ENCODE results near the gene CPNE6. TPM values are rescaled to one million over a fixed set of nuclear protein-coding genes. Genes with fewer than 3 reads are reported as not detected.

The CPNE6 gene
- total RNA-seq, 1 experiment from 2014 or later: not detected

GRCh38 chr14:24092110-24092504 is 20.7 kb downstream of the CPNE6 start:
- no peaks in the 10 kb centered on the region for H3K36me3 ChIP-seq (ENCODE audit: control insufficient read depth in 1 of 2, insufficient read depth in 2 of 2, low read length in 2 of 2)
- DNase-seq (ENCODE audit: low read depth, low spot score) (no peak), ATAC-seq (no peak)
- no peaks in the 10 kb centered on the region for H4K20me1 ChIP-seq (ENCODE audit: insufficient read depth)
- H3K27me3 ChIP-seq (ENCODE audit: insufficient read depth, low read length): no peaks in the 10 kb centered on the region
- intact Hi-C loops (cut with micrococcal nuclease): loop anchor here (10.0 kb wide), 1 partner anchor 107 kb away; the partner anchor contains the start of gene DHRS4L2
- TF ChIP-seq EZH2phosphoT487 (IDR thresholded peaks at IDR 0.05; ENCODE audit: borderline replicate concordance) (no peak), REST (IDR thresholded peaks at IDR 0.05; ENCODE audit: low read depth) (no peak), EZH2 (IDR thresholded peaks at IDR 0.05) (no peak)
- H3K79me2 ChIP-seq (ENCODE audit: insufficient read depth, low read length): peaks cover 7% of the 10 kb centered on the region; the same call in 1 of the 2 replicates
- H3K4me2 ChIP-seq (ENCODE audit: low read length): no peak overlapping the region
- no TSS peak for BruUV-seq (replicated peaks)
- POLR2A ChIA-PET: interaction anchor here (1.4 to 4.5 kb wide), 5 partner anchors 9 to 35 kb away, joined by 3 to 49 read pairs (median 20); partner anchors contain the start of genes DCAF11 and NRL
- CTCF ChIA-PET: interaction anchor here (1.0 to 6.3 kb wide), 7 partner anchors 12 to 151 kb away, joined by 3 to 149 read pairs (median 9); partner anchors contain the start of genes CARMIL3, DCAF11, IRF9 and NRL
- H3K27ac ChIP-seq (ENCODE audit: low read depth, low read length): no peak overlapping the region
- no peaks in the 10 kb centered on the region for H3K9me3 ChIP-seq (ENCODE audit: control insufficient read depth in 1 of 2, insufficient read depth in 1 of 2, low read depth in 1 of 2, low read length in 2 of 2)
- H3K4me3 ChIP-seq (replicated peaks in 1 of 2; ENCODE audit: low read depth in 1 of 2, low read length in 2 of 2): no peak overlapping the region
- H3K4me1 ChIP-seq (ENCODE audit: control insufficient read depth in 1 of 2, insufficient read depth in 2 of 2, low read length in 2 of 2): peaks cover 15 to 22% of the 10 kb centered on the region in 2 experiments
- H2AFZ ChIP-seq (ENCODE audit: low read depth, low read length, poor library complexity, severe bottlenecking): no peak overlapping the region
- H3K9ac ChIP-seq (ENCODE audit: low read length): no peak overlapping the region
- H3K9me2 ChIP-seq (ENCODE audit: insufficient read depth): no peaks in the 10 kb centered on the region
- RAD21 ChIA-PET (ENCODE audit: low non-redundant PET in 1 of 2, low total read pairs in 2 of 2, uncharacterized antibody in 2 of 2, unreplicated experiment in 2 of 2): interaction anchor here (0.8 to 4.6 kb wide), 4 partner anchors 16 to 34 kb away, joined by 3 to 35 read pairs (median 16); no protein-coding TSS in a partner anchor

All from HCT116 (cell line).